H9 (cell line): Measurements from ENCODE around the gene MED1. TPM values are rescaled to one million over a fixed set of nuclear protein-coding genes. Genes with fewer than 3 reads are reported as not detected.
A peak's percentile ranks its signal among the peaks of the same experiment; 100 is the strongest.

Experiments used
- DNase-seq: peaks from one replicate; pipeline ENCODE4 v3.0.0-alpha.2; 2017
- H2AFZ ChIP-seq: one replicate; pipeline ENCODE4 v1.6.1; 2013; ENCODE audit warnings: mild to moderate bottlenecking, low read length, control low read depth, moderate library complexity
- H2AK5ac ChIP-seq: 2 replicates; pipeline ENCODE4 v1.6.1; 2013; ENCODE audit warnings: low read length, control low read depth, mixed read lengths; ENCODE audit not compliant: insufficient read length
- H2BK120ac ChIP-seq: one replicate; pipeline ENCODE4 v1.6.1; 2013; ENCODE audit warnings: low read depth, mild to moderate bottlenecking, low read length, control low read depth, inconsistent platforms; ENCODE audit not compliant: poor library complexity, severe bottlenecking
- H2BK12ac ChIP-seq: 2 replicates; pipeline ENCODE4 v1.6.1; 2013; ENCODE audit warnings: low read length, control low read depth, mixed read lengths, low read depth; ENCODE audit not compliant: insufficient read length
- H2BK15ac ChIP-seq: 2 replicates; pipeline ENCODE4 v1.6.1; 2013; ENCODE audit warnings: low read depth, low read length, control low read depth
- H2BK20ac ChIP-seq: one replicate; pipeline ENCODE4 v1.6.1; 2013; ENCODE audit warnings: low read depth, mild to moderate bottlenecking, low read length, control low read depth, inconsistent platforms; ENCODE audit not compliant: poor library complexity, severe bottlenecking
- H2BK5ac ChIP-seq: 2 replicates; pipeline ENCODE4 v1.6.1; 2013; ENCODE audit warnings: low read length, control low read depth, mixed read lengths; ENCODE audit not compliant: insufficient read length
- H3K14ac ChIP-seq: 2 replicates; pipeline ENCODE4 v1.6.1; 2013; ENCODE audit warnings: low read length, control low read depth; ENCODE audit not compliant: insufficient read depth
- H3K18ac ChIP-seq: 2 replicates; pipeline ENCODE4 v1.6.1; 2013; ENCODE audit warnings: low read depth, mild to moderate bottlenecking, mixed read lengths, low read length, control low read depth; ENCODE audit not compliant: insufficient read length
- H3K23ac ChIP-seq: 2 replicates; pipeline ENCODE4 v1.6.1; 2013; ENCODE audit warnings: low read length, control low read depth, mixed read lengths, low read depth; ENCODE audit not compliant: insufficient read length
- H3K23me2 ChIP-seq: 2 replicates; pipeline ENCODE4 v1.6.1; 2013; ENCODE audit warnings: low read depth, mild to moderate bottlenecking, mixed read lengths, low read length, control low read depth; ENCODE audit not compliant: insufficient read length, poor library complexity, severe bottlenecking
- H3K27ac ChIP-seq: 2 replicates; pipeline ENCODE4 v1.5.1; 2013; ENCODE audit warnings: low read length, control low read depth, mixed read lengths, low read depth; ENCODE audit not compliant: insufficient read length
- H3K27me3 ChIP-seq: 2 replicates; pipeline ENCODE4 v1.6.1; 2013; ENCODE audit warnings: low read length, control low read depth, inconsistent platforms; ENCODE audit not compliant: insufficient read depth
- H3K4ac ChIP-seq: 2 replicates; pipeline ENCODE4 v1.6.1; 2013; ENCODE audit warnings: low read depth, mild to moderate bottlenecking, control low read depth, inconsistent platforms, low read length, moderate library complexity
- H3K4me1 ChIP-seq: 2 replicates; pipeline ENCODE4 v1.6.1; 2013; ENCODE audit warnings: low read length, control low read depth, inconsistent platforms; ENCODE audit not compliant: insufficient read depth
- H3K4me2 ChIP-seq: 2 replicates; pipeline ENCODE4 v1.6.1; 2013; ENCODE audit warnings: low read length, control low read depth, mixed read lengths; ENCODE audit not compliant: insufficient read length, insufficient read depth
- H3K56ac ChIP-seq: 2 replicates; pipeline ENCODE4 v1.6.1; 2013; ENCODE audit warnings: low read depth, mild to moderate bottlenecking, mixed read lengths, low read length, control low read depth; ENCODE audit not compliant: insufficient read length
- H3K79me1 ChIP-seq: 2 replicates; pipeline ENCODE4 v1.6.1; 2013; ENCODE audit warnings: low read depth, mild to moderate bottlenecking, moderate library complexity, low read length, control low read depth, inconsistent platforms; ENCODE audit not compliant: insufficient read depth, poor library complexity, severe bottlenecking
- H3K79me2 ChIP-seq: 2 replicates; pipeline ENCODE4 v1.6.1; 2013; ENCODE audit warnings: low read length, control low read depth, inconsistent platforms; ENCODE audit not compliant: insufficient read depth
- H3K9ac ChIP-seq: 2 replicates; pipeline ENCODE4 v1.6.1; 2013; ENCODE audit warnings: low read length, control low read depth, mixed read lengths; ENCODE audit not compliant: insufficient read length; ENCODE audit errors: extremely low read depth
- H3K9me3 ChIP-seq: one replicate; pipeline ENCODE4 v1.6.1; 2013; ENCODE audit warnings: low read depth, low read length, inconsistent platforms; ENCODE audit not compliant: control insufficient read depth
- H3T11ph ChIP-seq: one replicate; pipeline ENCODE4 v1.6.1; 2013; ENCODE audit warnings: mild to moderate bottlenecking, low read length, control low read depth, inconsistent platforms
- H4K20me1 ChIP-seq: one replicate; pipeline ENCODE4 v1.6.1; 2013; ENCODE audit not compliant: control insufficient read depth, insufficient read length, insufficient read depth
- H4K5ac ChIP-seq: 2 replicates; pipeline ENCODE4 v1.6.1; 2013; ENCODE audit warnings: low read depth, mild to moderate bottlenecking, mixed read lengths, low read length, control low read depth; ENCODE audit not compliant: insufficient read length
- H4K8ac ChIP-seq: replicated peaks from 2 replicates; pipeline ENCODE4 v1.6.1; 2013; ENCODE audit warnings: low read length, control low read depth, mixed read lengths, low read depth; ENCODE audit not compliant: insufficient read length
- H4K91ac ChIP-seq: 2 replicates; pipeline ENCODE4 v1.6.1; 2013; ENCODE audit warnings: low read depth, mild to moderate bottlenecking, moderate library complexity, mixed read lengths, low read length, control low read depth; ENCODE audit not compliant: insufficient read length
- H3K27ac Mint-ChIP-seq, 3 experiments: 2 replicates in 2 of 3; 3 replicates in 1 of 3; pipeline ENCODE4 v1.8.0; 2020 to 2021; ENCODE audit warnings: mixed read lengths in 3 of 3, mild to moderate bottlenecking in 1 of 3, moderate library complexity in 1 of 3
- H3K27me3 Mint-ChIP-seq: 2 replicates; pipeline ENCODE4 v1.8.0; 2021; ENCODE audit warnings: low read depth, mild to moderate bottlenecking, moderate library complexity, mixed read lengths
- H3K36me3 Mint-ChIP-seq, 3 experiments: 2 replicates in 2 of 3; 3 replicates in 1 of 3; pipeline ENCODE4 v1.8.0; 2020 to 2021; ENCODE audit warnings: low read depth in 3 of 3, mixed read lengths in 3 of 3; ENCODE audit not compliant: insufficient read depth in 1 of 3
- H3K4me1 Mint-ChIP-seq, 2 experiments: 2 replicates each; pipeline ENCODE4 v1.8.0; 2020; ENCODE audit warnings: mixed read lengths in 2 of 2
- H3K4me3 Mint-ChIP-seq, 2 experiments: 2 replicates in 1 of 2; 3 replicates in 1 of 2; pipeline ENCODE4 v1.8.0; 2020 to 2021; ENCODE audit warnings: mild to moderate bottlenecking in 2 of 2, mixed read lengths in 2 of 2, moderate library complexity in 1 of 2
- H3K9me3 Mint-ChIP-seq, 2 experiments: 2 replicates in 1 of 2; 3 replicates in 1 of 2; pipeline ENCODE4 v1.8.0; 2020; ENCODE audit warnings: mild to moderate bottlenecking in 2 of 2, mixed read lengths in 2 of 2, moderate library complexity in 1 of 2
- WGBS: extraction: QIAGEN DNeasy Blood & Tissue Kit; methylation state at CpG from one replicate; pipeline ENCODE4 v1.1.7; 2013; ENCODE audit warnings: missing lambda C conversion rate, low lambda C conversion rate, mixed read lengths; ENCODE audit not compliant: insufficient read length; ENCODE audit errors: extremely low coverage; 5-methylcytosine and 5-hydroxymethylcytosine counted together
- total RNA-seq: library from RNA; stranded (reverse); gene quantifications from 2 replicates; pipeline ENCODE4 v1.2.1, GENCODE V29; 2021
- TF ChIP-seq, protein P1 (sequence below): fragments of 200-600 bp; sonication (generic); conservative IDR thresholded peaks from 3 replicates; pipeline ENCODE4 v1.8.0; 2021; ENCODE audit warnings: antibody characterized with exemption, mild to moderate bottlenecking

The MED1 gene
- total RNA-seq, 1 experiment from 2014 or later = 59.2 TPM

- no peaks in the 10 kb centered on the region for H3K4me1 ChIP-seq
- no peak overlapping the region for H2BK120ac ChIP-seq
- no peaks in the 10 kb centered on the region for H3K27me3 ChIP-seq
- H3T11ph ChIP-seq = no peak overlapping the region
- H4K91ac ChIP-seq = no peak overlapping the region
- H2BK12ac ChIP-seq = no peak overlapping the region
- no peaks in the 10 kb centered on the region for H3K9me3 Mint-ChIP-seq
- H3K27me3 Mint-ChIP-seq = no peaks in the 10 kb centered on the region
- H3K9me3 ChIP-seq = no peaks in the 10 kb centered on the region
- peaks cover 5% of the 10 kb centered on the region for H3K79me1 ChIP-seq
- H3K56ac ChIP-seq = no peak overlapping the region
- H3K18ac ChIP-seq = no peak overlapping the region
- H3K23me2 ChIP-seq = no peaks in the 10 kb centered on the region
- H2AK5ac ChIP-seq = no peak overlapping the region
- no peak overlapping the region for H3K14ac ChIP-seq
- H4K20me1 ChIP-seq = no peaks in the 10 kb centered on the region
- peak overlapping the region in 1 of 3 experiments; percentile 55; a peak in 1 of 7 replicates for H3K27ac Mint-ChIP-seq
- no peak overlapping the region for H4K5ac ChIP-seq
- no peak overlapping the region for H2BK20ac ChIP-seq
- no peak overlapping the region for H3K4me3 Mint-ChIP-seq
- no peaks in the 10 kb centered on the region for H3K79me2 ChIP-seq
- H3K23ac ChIP-seq = no peak overlapping the region
- no peak overlapping the region for H3K9ac ChIP-seq
- no peak overlapping the region for H2AFZ ChIP-seq
- H3K27ac ChIP-seq = no peak overlapping the region
- no peak overlapping the region for H4K8ac ChIP-seq
- no peak for DNase-seq
- peaks cover 4 to 32% (median 15%) of the 10 kb centered on the region in 3 experiments; a peak in 6 of 7 replicates for H3K36me3 Mint-ChIP-seq
- WGBS = no CpG with 5 or more reads among the region's 2 CpGs
- H3K4ac ChIP-seq = no peak overlapping the region
- H3K4me2 ChIP-seq = no peak overlapping the region
- H3K4me1 Mint-ChIP-seq = no peaks in the 10 kb centered on the region
- no peak overlapping the region for H2BK15ac ChIP-seq
- H2BK5ac ChIP-seq = no peak overlapping the region
- TF ChIP-seq, protein P1, sequence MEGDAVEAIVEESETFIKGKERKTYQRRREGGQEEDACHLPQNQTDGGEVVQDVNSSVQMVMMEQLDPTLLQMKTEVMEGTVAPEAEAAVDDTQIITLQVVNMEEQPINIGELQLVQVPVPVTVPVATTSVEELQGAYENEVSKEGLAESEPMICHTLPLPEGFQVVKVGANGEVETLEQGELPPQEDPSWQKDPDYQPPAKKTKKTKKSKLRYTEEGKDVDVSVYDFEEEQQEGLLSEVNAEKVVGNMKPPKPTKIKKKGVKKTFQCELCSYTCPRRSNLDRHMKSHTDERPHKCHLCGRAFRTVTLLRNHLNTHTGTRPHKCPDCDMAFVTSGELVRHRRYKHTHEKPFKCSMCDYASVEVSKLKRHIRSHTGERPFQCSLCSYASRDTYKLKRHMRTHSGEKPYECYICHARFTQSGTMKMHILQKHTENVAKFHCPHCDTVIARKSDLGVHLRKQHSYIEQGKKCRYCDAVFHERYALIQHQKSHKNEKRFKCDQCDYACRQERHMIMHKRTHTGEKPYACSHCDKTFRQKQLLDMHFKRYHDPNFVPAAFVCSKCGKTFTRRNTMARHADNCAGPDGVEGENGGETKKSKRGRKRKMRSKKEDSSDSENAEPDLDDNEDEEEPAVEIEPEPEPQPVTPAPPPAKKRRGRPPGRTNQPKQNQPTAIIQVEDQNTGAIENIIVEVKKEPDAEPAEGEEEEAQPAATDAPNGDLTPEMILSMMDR = no peak
Observed at GRCh38 chr17:39486242-39486641, 35.2 kb upstream of the MED1 start.
